ENCODE results near the gene PPARD.
A peak's percentile ranks its signal among the peaks of the same experiment; 100 is the strongest.
"Not testable (repeated sequence)": the region's sequence is repeated elsewhere in the genome, so short reads cannot be mapped to it uniquely, and the experiment has no call there.

The PPARD gene

DNA sequence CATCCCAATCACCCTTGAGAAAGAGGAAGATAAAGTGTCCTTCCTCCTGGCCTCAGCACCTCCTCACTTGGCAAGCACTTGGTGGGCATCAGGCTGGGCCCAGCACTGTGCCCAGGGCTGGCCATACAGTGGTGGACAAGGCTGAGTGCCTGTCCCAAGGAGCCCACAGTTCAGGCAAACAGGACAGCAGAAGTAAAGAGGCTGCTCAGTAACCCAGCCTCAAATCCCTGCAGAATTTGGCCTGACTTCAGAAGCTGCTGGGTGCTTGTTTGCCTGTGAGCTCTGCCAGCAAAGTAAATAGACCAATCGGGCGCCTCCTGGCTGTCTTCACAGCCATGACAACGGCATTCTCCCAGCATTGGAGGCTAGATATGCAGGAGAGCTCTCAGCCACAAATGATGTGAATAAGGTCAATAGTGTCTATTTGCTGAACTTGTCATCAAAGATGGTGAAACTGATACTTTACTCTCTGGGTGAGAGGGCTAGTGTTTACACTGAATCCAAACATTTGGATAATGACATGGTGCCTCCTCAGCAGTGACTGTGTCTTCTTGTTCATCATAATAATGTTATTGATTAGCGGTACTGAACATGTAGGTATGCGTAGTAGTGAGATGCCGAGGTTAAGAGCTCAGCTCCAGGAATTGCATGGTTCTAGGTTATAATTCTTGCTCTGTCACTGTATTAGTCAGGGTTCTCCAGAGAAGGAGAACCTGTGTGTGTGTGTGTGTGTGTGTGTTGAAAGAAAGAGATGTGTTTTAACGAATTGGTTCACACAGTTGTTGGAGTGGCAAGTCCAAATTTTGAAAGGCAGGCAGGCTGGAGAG lies 72.9 kb downstream of the PPARD start:
- DNase-seq: peak; percentile 26

DNA sequence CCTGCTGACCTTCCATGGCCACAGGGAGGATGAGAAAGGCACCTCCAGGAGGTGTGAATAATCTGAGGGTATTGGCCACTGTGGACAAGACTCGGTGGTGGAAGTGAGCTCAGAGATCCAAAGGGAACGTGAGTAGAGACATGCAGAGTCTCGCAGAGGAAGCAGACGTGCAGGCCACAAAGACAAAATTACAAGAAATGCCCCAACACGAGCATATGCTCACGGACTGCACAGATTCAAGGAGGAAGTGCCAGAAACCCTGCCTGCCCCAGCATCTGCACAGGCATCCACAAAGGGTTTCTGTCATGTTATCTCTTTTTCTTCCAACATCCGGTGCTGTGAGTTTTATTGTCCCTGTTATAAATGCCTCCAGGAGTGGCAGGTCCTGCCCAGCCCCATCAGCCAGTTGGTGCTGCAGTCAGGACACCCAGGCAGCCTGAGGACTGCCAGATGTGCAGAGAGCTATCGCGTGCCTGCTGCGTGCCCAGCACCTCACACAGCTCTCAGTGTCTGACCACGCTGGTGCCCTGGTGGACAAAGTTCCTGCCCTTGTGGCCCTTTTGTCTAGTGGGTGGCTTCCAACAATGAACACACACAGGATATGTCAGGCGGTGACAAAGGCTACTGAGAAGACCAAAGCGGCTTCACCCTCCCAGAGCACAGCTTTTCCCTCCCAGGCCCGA lies 75.8 kb downstream of the PPARD start:
- DNase-seq: no peak

- DNase-seq: no peak
Observed at GRCh38 chr6:35419417-35419816, 77.1 kb downstream of the PPARD start.

DNA sequence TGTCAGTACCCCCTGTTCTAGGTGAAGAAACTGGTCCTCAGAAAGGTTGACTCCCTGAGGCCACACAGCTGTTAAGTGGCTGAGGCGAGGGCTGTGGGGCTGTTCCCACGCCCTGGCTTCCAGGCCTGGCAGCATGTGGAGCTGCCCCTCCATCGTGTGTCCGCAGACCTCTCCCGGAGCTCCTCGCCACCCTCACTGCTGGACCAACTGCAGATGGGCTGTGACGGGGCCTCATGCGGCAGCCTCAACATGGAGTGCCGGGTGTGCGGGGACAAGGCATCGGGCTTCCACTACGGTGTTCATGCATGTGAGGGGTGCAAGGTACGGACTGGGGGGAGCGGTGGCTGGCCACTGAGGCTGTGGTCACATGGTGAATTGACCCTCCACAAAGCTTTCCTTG lies 77.6 kb downstream of the PPARD start:
- DNase-seq: no peak

DNA sequence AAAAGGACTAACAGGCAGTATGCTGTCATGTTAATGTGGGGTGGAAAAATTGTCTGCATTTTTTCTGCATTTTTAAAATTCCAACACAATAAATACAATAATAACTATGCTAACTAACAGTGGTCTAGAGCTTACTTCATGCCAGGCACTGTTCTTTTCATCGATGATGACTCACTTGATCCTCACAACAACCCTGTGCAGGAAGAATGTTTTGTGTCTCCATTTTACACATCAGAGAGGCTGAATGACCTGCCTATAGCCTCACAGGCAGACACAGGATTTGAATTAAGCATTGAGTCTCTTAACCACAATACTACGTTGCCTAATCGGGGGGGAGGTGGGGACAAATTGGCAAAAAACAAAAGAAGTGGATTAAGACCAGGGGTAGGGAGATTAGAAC lies 82.9 kb downstream of the PPARD start:
- DNase-seq: no peak

- DNase-seq: no peak
Observed at GRCh38 chr6:35426074-35426473, 83.7 kb downstream of the PPARD start.

DNA sequence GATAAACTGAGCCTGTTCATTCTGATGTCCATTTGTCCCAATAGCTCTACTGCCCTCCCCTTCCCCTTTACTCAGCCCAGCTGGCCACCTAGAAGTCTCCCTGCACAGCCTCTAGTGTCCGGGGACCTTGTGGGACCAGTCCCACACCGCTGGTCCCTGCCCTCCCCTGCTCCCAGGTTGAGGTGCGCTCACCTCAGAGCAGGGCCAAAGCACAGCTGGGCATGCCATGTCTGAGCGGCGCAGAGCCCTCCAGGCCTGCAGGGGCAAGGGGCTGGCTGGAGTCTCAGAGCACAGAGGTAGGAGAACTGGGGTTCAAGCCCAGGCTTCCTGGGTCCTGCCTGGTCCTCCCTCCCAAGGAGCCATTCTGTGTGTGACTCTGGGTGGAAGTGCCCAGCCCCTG lies 85.1 kb downstream of the PPARD start:
- no peak for DNase-seq

- DNase-seq: no peak
Observed at GRCh38 chr6:35427851-35428321, 85.5 kb downstream of the PPARD start.

GRCh38 chr6:35428421-35429149 lies 86.2 kb downstream of the PPARD start:
- no peak for DNase-seq

GRCh38 chr6:35429463-35429862 lies 87.1 kb downstream of the PPARD start:
- no peak for DNase-seq

- DNase-seq: no peak
Observed at GRCh38 chr6:35432291-35432690, 89.9 kb downstream of the PPARD start.

DNA sequence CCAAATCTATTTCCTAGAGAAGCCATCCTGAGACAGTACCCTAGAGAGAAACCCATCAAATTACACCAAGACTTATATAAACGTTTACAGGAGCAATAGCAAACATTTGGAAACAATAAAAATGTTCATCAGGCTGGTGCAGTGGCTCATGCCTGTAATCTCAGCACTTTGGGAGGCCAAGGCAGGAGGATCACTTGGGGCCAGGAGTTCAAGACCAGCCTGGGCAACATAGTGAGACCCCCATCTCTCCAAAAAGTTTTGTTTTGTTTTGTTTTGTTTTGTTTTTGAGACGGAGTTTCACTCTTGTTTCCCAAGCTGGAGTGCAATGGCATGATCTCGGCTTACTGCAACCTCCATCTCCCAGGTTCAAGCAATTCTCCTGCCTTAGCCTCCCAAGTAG lies 90.3 kb downstream of the PPARD start:
- DNase-seq: not testable (repeated sequence)

GRCh38 chr6:35435074-35435837 lies 92.9 kb downstream of the PPARD start:
- no peak for DNase-seq

DNA sequence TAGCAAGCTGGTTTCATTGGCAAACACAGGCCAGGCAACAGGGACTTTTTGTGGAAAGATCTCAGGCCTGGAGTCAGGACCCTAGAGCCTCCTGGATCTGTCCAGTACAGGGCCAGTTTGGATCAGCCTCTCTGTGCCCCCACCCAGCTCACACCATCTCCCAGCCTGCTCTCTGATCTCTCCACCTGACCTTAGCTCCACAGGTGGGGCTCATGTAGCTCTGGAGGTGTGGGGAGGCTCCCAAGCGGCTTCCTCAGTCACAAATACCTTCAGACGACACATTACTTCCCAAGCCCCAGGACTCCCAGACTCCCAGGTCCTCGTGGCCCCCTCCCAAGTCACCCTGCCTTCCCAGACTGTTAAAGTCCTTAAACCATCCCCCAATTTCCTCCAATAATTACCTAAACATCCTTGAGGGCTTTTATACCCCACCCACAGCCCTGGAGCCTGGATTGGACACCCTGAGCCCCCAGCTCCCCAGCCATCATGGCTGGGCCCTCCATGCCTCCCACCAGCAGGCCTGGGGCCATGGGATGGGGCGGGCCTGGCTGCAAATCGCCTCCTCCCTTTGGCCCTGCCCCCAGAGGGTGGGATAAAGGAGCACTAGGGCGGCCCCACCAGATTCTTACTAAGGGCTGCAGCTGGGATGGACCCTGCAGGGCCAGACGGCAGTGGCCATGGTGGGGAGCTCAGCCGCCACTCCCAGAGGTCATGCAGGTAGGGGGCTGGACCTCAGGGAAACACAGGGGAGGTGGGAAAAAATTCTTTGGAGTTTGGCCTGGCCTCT lies 93.9 kb downstream of the PPARD start:
- DNase-seq: no peak

GRCh38 chr6:35438378-35439065 lies 96.2 kb downstream of the PPARD start:
- DNase-seq: not testable (repeated sequence)

DNA sequence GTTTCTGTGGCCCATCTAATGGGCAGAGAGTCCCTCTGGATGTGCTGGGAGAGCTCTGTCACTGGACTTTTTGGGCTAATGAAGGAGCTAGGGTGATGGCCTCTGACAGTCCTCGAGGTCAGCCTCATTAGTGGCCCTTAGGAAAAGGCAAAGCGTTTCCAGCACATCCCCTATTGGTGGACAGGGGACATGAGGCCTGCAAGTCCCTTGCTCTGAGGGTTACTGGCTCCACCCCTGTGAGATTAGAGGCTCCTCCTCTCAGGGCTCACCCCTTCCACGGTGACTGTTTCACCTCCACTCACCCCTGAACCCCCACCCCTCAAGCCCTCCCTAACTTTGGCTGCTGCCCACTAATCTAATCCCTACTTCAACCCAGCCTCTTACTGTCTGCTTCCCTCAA lies 97.0 kb downstream of the PPARD start:
- no peak for DNase-seq

DNA sequence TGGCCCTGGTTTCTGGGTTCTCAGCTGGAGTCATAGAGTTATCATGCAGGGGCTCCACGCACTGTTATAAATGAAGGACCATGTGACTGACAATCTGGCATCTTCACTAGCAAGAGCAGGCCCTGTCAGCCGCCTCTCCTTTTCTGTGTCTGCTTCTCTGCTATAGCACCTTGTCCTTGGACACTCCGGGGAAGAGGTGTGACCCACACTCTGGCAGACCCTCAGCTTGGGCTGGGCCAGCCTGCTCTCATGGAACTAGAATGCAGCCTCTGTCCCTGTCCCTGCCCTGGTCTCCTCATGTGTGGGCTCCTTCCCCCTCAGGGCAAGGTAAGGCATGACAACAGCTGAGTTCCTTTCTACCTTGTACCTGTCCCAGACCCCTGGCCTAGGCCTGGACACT lies 98.8 kb downstream of the PPARD start:
- no peak for DNase-seq

GRCh38 chr6:35441642-35442041 lies 99.3 kb downstream of the PPARD start:
- DNase-seq: no peak

DNA sequence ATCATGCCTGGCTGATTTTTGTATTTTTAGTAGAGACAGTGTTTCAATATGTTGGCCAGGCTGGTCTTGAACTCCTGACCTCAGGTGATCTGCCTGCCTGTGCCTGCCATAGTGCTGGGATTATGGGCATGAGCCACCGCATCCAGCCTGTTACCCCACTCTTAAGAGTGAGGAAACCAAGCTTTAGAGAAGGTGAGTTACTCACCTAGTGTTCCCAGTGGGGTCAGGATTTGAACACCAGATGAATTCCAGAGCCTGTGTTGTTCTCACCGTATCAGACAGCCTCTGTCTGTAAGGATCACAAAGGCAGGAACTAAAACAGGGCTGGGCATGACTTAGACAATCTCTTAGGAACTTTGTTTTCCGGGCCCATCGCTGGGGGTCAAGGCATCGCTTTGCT lies 100.3 kb downstream of the PPARD start:
- DNase-seq: no peak

- DNase-seq: no peak
Observed at GRCh38 chr6:35443341-35444030, 101.1 kb downstream of the PPARD start.

GRCh38 chr6:35445691-35446090 lies 103.3 kb downstream of the PPARD start:
- no peak for DNase-seq

All from activated CD4-positive, alpha-beta T cell treated with anti-CD3 and anti-CD28 coated beads, Interleukin-2, amount 50 U/mL, for 1 hour (primary cell).